ENCODE results near the gene TMEM170B.

- no peak for TF ChIP-seq EZH2 (IDR thresholded peaks at IDR 0.05; ENCODE audit: borderline replicate concordance, low read depth, low read length, severe bottlenecking)
- TF ChIP-seq, protein P1, sequence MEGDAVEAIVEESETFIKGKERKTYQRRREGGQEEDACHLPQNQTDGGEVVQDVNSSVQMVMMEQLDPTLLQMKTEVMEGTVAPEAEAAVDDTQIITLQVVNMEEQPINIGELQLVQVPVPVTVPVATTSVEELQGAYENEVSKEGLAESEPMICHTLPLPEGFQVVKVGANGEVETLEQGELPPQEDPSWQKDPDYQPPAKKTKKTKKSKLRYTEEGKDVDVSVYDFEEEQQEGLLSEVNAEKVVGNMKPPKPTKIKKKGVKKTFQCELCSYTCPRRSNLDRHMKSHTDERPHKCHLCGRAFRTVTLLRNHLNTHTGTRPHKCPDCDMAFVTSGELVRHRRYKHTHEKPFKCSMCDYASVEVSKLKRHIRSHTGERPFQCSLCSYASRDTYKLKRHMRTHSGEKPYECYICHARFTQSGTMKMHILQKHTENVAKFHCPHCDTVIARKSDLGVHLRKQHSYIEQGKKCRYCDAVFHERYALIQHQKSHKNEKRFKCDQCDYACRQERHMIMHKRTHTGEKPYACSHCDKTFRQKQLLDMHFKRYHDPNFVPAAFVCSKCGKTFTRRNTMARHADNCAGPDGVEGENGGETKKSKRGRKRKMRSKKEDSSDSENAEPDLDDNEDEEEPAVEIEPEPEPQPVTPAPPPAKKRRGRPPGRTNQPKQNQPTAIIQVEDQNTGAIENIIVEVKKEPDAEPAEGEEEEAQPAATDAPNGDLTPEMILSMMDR (IDR thresholded peaks at IDR 0.05; ENCODE audit: borderline replicate concordance, extremely low read depth, low read length, poor library complexity, severe bottlenecking), result no peak
Observed at GRCh38 chr6:11497881-11498280, 39.7 kb upstream of the TMEM170B start.

All from DND-41 (cell line).